Embryonic facial prominence (tissue), 1 donor: ENCODE results near the gene LRRN2.
"Not testable (repeated sequence)": the region's sequence is repeated elsewhere in the genome, so short reads cannot be mapped to it uniquely, and the experiment has no call there.

ENCODE experiments used
- DNase-seq: peaks from one replicate; pipeline ENCODE4 v3.0.0-alpha.2; 2016; ENCODE audit errors: extremely low spot score

The LRRN2 gene

GRCh38 chr1:204692325-204692840, 6.8 kb upstream of the LRRN2 start:
- no peak for DNase-seq

DNA sequence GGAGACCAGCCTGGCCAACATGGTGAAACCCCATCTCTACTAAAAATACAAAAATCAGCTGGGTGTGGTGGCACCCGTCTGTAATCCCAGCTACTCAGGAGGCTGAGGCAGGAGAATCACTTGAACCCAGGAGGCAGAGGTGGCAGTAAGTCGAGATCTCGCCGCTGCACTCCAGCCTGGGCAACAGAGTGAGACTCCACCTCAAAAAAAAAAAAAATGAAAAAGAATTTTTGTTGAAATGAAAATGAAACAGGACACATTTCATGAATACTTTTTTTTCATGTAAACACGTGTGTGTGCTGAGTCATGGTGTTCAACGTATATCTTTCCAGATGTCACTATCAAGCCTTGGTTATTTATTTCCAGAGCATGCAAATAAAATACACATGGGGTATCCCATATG, 5.8 kb upstream of the LRRN2 start:
- not testable (repeated sequence) for DNase-seq

- DNase-seq = no peak
These were observed 3.2 kb upstream of the LRRN2 start for GRCh38 chr1:204688776-204689175.

- DNase-seq = no peak
These were observed 2.5 kb upstream of the LRRN2 start for GRCh38 chr1:204688007-204688406.

DNA sequence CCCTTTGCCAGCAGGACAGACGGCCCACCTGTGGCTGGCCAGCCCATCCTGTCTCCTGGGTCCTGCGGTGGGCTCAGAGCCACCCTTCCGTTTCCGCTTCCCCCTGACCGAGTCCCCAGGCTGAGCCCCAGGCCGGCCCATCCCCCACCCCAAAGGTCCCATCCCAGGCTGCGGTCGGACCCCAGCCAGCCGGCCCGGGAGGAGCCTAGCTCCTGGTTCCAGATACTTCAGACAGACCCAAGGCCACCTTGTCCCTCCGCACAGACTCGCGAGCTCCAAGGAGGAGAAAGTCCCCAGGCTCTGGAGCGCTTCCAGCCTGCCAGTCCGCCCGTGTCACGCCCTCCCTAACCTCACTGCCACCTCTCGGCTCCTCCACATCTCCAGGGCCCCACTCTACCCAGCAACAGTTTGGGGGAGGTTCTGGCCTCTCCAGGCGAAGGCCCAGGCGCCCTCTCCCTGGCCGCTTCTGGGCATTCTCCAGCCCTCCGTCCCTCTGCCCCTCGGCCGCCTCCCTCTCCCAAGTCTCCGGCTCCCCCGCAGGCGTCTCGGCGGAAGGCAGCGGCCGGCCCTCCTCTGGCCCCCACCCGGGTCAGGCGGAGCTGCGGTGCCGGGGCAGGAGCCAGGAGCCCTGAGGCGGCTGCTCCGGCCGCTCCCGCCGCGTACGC, 835 bp downstream of the LRRN2 start:
- no peak for DNase-seq

- no peak for DNase-seq
These were observed 1.4 kb downstream of the LRRN2 start for GRCh38 chr1:204684206-204684570.

- DNase-seq = no peak
These were observed 2.0 kb downstream of the LRRN2 start for GRCh38 chr1:204683284-204684205.

GRCh38 chr1:204680461-204680860, 5.1 kb downstream of the LRRN2 start:
- no peak for DNase-seq

DNA sequence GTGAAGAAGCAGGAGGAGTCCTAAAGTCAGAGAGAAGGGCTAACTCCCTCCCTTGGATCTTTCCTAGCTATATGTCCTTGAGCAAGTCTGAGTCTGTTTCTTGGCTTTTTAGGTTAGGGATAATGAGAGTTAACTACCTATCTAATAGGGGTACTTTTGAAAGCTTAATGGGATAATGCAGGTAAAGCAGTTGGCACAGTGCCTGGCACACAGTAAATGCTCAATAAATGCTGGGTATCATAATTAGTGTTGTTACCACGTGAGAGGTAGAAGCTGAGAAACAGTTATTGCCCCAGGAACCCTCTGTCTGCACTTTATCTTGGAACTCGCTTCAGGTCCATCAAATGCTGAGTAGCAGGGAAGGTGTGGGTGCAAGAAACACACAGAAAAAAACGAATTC, 5.5 kb downstream of the LRRN2 start:
- DNase-seq = no peak

DNA sequence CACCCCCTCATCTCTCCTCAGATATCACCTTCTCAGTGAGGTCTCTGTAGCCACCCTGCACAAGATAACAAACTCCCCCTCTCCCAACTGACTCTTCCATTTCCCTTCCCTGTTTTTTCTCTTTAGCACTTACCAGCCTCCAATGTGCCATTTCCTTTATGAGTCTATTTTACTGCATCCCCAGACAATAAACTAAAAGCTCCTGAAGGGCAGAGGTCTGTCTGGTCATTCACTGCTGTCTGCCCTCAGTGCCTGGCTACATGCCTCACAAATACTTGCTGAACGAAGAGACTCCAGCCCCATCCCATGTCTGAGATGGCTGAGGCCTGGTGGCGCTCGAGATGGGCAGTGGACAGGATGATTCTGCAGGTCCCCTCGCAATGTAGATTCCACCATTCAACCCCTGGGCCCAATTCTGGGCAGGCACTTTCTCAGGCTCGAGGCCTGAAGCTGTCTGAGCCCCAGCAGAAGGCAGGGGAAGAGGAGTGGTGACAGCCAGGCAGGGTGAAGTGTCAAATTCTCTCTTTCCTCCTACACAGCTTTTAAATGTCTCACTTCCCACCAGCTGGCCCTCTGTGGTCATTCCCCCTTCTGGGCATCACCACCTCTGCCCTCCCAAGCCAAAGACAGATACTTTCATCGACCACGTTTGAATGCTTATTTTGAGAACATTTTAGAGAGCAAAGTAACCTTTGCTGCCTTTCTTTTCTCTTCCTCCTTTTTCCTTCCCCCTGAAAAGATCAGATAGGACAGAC, 6.6 kb downstream of the LRRN2 start:
- no peak for DNase-seq

GRCh38 chr1:204677864-204678263, 7.7 kb downstream of the LRRN2 start:
- no peak for DNase-seq

- no peak for DNase-seq
These were observed 9.5 kb downstream of the LRRN2 start for GRCh38 chr1:204676043-204676442.

DNA sequence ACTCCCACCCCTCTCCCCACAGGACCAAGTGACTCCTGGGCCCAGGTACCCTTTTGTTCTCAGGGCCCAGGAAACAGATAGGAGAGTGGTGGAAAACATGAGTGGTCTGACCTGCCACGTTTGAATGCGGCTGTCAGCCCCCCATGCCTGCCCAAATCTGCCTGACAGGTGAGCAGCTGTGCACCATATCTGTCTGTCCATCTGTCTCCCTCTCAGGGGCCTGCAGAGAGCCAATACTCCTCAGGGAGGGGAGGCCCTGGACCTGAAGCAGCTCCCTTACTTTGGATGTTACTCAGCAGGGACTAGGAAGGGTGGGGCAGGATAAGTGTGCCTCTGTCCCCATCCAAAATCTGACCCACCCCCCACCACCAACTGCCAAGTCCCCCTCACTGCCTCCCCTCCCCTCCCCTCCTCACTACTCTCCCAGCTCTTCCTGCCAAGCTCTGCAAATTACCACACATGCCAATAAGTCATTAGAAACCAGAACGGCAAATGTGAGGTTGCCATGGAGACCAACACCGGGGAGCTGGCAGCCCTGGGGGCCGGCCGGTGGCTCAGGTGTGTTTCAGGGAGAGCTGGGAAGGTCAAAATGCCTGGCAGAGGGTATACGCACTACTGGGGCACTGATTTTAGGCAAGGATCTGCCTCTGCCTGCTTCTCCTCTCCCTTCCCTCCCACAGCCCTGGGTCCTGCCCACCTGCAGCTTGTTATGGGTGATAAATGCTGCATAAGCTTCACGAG, 11.5 kb downstream of the LRRN2 start:
- no peak for DNase-seq

DNA sequence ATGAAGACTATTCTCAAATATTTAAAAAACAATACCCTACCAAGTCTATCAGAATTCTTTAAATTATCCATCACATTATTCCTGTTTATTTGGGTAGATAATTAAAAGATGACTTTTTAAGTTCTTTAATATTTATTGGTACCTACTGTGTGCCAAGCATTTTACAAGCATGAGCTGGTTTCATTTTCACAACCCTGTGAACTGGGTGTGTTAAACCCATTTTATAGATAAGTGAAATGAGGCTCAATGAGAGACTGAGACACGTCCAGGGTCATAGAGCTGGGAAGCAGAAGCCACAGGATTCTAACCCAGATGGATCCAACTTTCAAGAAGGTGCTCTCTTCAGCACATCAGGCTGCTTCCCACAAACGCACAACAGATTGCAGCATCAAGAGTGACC, 12.3 kb downstream of the LRRN2 start:
- DNase-seq = no peak

- DNase-seq = no peak
These were observed 12.9 kb downstream of the LRRN2 start for GRCh38 chr1:204672482-204673121.

GRCh38 chr1:204672069-204672468, 13.5 kb downstream of the LRRN2 start:
- DNase-seq = no peak

- DNase-seq = no peak
These were observed 15.2 kb downstream of the LRRN2 start for GRCh38 chr1:204670152-204670927.

- DNase-seq = no peak
These were observed 16.0 kb downstream of the LRRN2 start for GRCh38 chr1:204669579-204669978.

DNA sequence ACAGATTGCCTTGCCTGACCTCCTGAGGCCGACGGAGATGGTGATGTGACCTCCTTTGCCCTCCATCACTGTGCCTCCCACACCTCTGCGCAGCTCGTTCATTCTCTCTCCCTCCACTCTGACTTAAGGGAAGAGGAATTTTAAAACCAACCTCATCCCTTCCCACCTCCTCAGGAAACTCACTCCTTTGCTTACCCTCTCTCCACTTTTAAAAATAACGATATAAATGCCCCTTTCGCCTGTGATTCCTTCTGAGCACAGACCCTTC, 21.2 kb downstream of the LRRN2 start:
- DNase-seq = no peak

- no peak for DNase-seq
These were observed 21.7 kb downstream of the LRRN2 start for GRCh38 chr1:204663644-204664383.
